PFSK-1 (cell line): ENCODE data around the gene IL36B.

Source experiments
- FOXP2 ChIP-seq: optimal IDR thresholded peaks from 2 replicates; pipeline ENCODE3; 2011; ENCODE audit warnings: borderline replicate concordance, control low read depth, inconsistent platforms; ENCODE audit not compliant: insufficient read depth; ENCODE audit errors: extremely low read length, extremely low read depth
- POLR2AphosphoS5 ChIP-seq: IDR thresholded peaks from 2 replicates; pipeline ENCODE4 v1.6.1; 2012; ENCODE audit warnings: low read depth, mild to moderate bottlenecking, control low read depth, low read length, moderate library complexity
- REST ChIP-seq, 2 experiments: IDR thresholded peaks; 2 replicates each; pipeline versions ENCODE4 v1.6.1 to v1.8.0; 2011 to 2012; ENCODE audit warnings: low read depth in 2 of 2, low read length in 2 of 2, control low read depth in 1 of 2, inconsistent platforms in 1 of 2, mild to moderate bottlenecking in 1 of 2, moderate library complexity in 1 of 2; ENCODE audit not compliant: insufficient read depth in 1 of 2
- SIN3A ChIP-seq: IDR thresholded peaks from 2 replicates; pipeline ENCODE4 v1.6.1; 2012; ENCODE audit warnings: mild to moderate bottlenecking, low read length, moderate library complexity, borderline replicate concordance; ENCODE audit not compliant: insufficient read depth
- TAF1 ChIP-seq: IDR thresholded peaks from 2 replicates; pipeline ENCODE4 v1.6.1; 2012; ENCODE audit warnings: low read length, control low read depth, borderline replicate concordance; ENCODE audit not compliant: insufficient read depth

The IL36B gene

DNA sequence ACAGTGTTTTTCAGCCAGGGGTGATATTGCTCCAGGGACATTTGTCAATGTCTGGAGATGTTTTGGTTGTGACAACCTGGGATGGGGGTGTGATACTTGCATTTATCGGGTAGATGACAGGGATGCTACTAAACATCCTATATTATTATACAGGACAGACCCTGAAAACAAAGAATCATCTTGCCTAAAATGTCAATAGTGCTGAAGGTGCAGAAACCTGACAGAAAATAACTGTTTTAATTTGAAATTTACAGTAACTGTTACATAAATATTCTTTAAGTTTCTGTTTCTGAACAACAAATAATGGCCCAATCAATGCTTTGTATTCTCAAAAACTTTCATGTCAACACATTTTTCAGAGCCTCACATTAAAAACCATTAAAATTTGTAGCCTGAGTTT is 45.4 kb downstream of the IL36B start:
- TF ChIP-seq POLR2AphosphoS5 (no peak), FOXP2 (no peak), SIN3A (no peak), TAF1 (no peak), REST (IDR thresholded peaks at IDR 0.05; ENCODE audit: insufficient read depth in 1 of 2, low read depth in 2 of 2, low read length in 2 of 2) (no peak)

DNA sequence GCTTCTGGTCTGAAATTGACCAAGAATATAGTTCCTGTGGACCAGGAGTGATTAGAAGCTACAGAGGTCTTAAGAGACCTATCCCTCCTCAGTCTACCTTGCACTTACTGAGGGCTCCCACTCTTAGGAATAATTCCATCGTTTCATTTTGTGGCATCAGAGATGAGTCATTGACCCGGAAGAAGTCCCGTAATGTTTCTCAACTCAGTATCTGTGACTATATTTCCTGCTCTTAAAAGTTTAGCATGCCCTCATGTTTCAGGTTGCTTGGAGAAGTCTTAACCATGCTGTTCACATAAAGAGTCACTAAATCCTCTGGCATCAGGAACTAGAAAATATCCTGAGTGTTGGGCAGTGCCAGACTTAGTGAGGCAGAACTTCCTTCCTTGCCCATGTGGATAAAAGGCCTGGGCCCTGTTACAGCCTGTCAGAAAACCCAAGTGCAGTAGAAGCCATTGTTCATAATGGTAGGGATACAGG is 47.6 kb downstream of the IL36B start, which contains the start of gene IL36A:
IL36A (plus strand) TSS at position 430 of the 480 bp plus-strand sequence. CDS start 413 bp downstream, outside the sequence.
- no peak for TF ChIP-seq POLR2AphosphoS5

- TF ChIP-seq TAF1 (no peak), SIN3A (no peak), REST (IDR thresholded peaks at IDR 0.05; ENCODE audit: insufficient read depth in 1 of 2, low read depth in 2 of 2, low read length in 2 of 2) (no peak), POLR2AphosphoS5 (no peak), FOXP2 (no peak)
Measured at GRCh38 chr2:113002677-113003076, 50.0 kb downstream of the IL36B start.

DNA sequence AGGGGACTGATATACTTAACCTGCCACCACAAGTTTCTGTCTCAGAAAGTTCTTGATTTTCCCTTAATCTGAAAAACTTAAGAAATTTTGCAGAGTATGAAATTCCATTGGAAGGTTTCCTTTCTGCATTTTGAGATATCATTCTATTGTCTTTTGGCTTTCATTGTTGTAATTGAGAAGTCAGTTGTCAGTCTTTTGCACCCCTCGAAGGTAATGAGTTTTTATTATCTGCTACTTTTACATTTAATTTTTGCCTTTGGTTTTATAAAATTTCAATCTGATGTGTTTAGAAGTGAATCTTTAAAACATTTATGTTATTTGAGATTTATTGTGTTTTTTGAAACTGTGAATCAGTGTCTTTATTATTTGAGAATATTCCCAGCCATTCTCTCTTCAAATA is 52.2 kb downstream of the IL36B start:
- TF ChIP-seq FOXP2 (no peak), REST (IDR thresholded peaks at IDR 0.05; ENCODE audit: insufficient read depth in 1 of 2, low read depth in 2 of 2, low read length in 2 of 2) (no peak), TAF1 (no peak), SIN3A (no peak), POLR2AphosphoS5 (no peak)

DNA sequence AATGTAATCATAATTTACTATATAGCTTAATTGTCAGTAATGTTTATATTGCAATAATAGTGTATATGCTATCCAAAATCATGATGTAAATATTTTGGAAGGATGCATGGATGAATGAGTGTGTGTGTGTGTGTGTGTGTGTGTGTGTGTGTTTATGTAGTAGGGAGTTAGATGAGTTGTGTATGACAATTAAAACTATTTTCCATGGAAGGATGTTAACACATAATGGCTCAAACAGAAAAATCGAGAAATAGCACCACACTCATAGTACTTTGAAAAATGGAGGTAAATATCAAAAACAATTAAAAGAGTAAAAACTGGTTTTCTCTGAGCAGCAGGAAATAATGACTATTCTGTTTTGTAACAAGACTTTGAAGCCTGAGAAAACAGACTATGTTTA is 55.5 kb downstream of the IL36B start:
- TF ChIP-seq POLR2AphosphoS5 (no peak), TAF1 (no peak), REST (IDR thresholded peaks at IDR 0.05; ENCODE audit: insufficient read depth in 1 of 2, low read depth in 2 of 2, low read length in 2 of 2) (no peak), SIN3A (no peak), FOXP2 (no peak)
